GM23338 (cell line): Measurements from ENCODE around the gene C1QL1.

Experiments
- CREB1 ChIP-seq: fragments of 250-450 bp; sonication (Bioruptor Pico); IDR thresholded peaks from 2 replicates; pipeline ENCODE4 v1.5.0; 2020; ENCODE audit warnings: low read depth, mild to moderate bottlenecking, moderate library complexity
- CTCF ChIP-seq, 2 experiments: fragments of 200-600 bp in 1 of 2; sonication (generic) in 1 of 2; conservative IDR thresholded peaks; 2 replicates each; pipeline versions ENCODE4 v1.5.1 to v1.6.1; 2016 to 2017; ENCODE audit warnings: antibody characterized with exemption in 2 of 2, low read depth in 2 of 2, mild to moderate bottlenecking in 2 of 2, moderate library complexity in 1 of 2
- ETS1 ChIP-seq: IDR thresholded peaks from 2 replicates; pipeline ENCODE4 v1.6.1; 2016; ENCODE audit warnings: antibody characterized with exemption
- EZH2 ChIP-seq: fragments of 200-600 bp; sonication (generic); IDR thresholded peaks from one replicate; pipeline ENCODE4 v1.8.0; 2017; ENCODE audit warnings: antibody characterized with exemption, mild to moderate bottlenecking, low read depth; ENCODE audit not compliant: unreplicated experiment
- EZH2phosphoT487 ChIP-seq: fragments of 200-600 bp; sonication (generic); IDR thresholded peaks from one replicate; pipeline ENCODE4 v1.8.1; 2018; ENCODE audit warnings: antibody characterized with exemption; ENCODE audit not compliant: unreplicated experiment
- JUNB ChIP-seq: IDR thresholded peaks from one replicate; pipeline ENCODE4 v1.6.1; 2016; ENCODE audit warnings: antibody characterized with exemption; ENCODE audit not compliant: unreplicated experiment
- NANOG ChIP-seq: IDR thresholded peaks from 2 replicates; pipeline ENCODE4 v1.6.1; 2016; ENCODE audit warnings: antibody characterized with exemption, borderline replicate concordance
- POLR2AphosphoS5 ChIP-seq: IDR thresholded peaks from 2 replicates; pipeline ENCODE4 v1.6.1; 2016; ENCODE audit warnings: antibody characterized with exemption, low read depth
- REST ChIP-seq: IDR thresholded peaks from one replicate; pipeline ENCODE4 v1.6.1; 2018; ENCODE audit warnings: antibody characterized with exemption; ENCODE audit not compliant: unreplicated experiment
- ZNF331 ChIP-seq: fragments of 250-450 bp; sonication (Bioruptor Pico); IDR thresholded peaks from 2 replicates; pipeline ENCODE4 v1.5.0; 2020; ENCODE audit warnings: low read depth, mild to moderate bottlenecking, moderate library complexity

GRCh38 chr17:44990994-44991393 is 22.9 kb upstream of the C1QL1 start:
- TF ChIP-seq CTCF (conservative IDR thresholded peaks at IDR 0.05; ENCODE audit: low read depth in 2 of 2) = no peak
- no peak for TF ChIP-seq EZH2
- TF ChIP-seq POLR2AphosphoS5 = no peak
- TF ChIP-seq JUNB = no peak
- TF ChIP-seq REST = no peak
- TF ChIP-seq NANOG = no peak
- TF ChIP-seq EZH2phosphoT487 = no peak
- TF ChIP-seq CREB1 (CRISPR knock-in tag) = no peak
- TF ChIP-seq ZNF331 (CRISPR knock-in tag) = no peak
- no peak for TF ChIP-seq ETS1
